Measurements from ENCODE around the gene POLR2F. TPM values are rescaled to one million over a fixed set of nuclear protein-coding genes. Genes with fewer than 3 reads are reported as not detected.

POLR2F gene
- total RNA-seq, 1 donor from 2014 or later, result 58.9 TPM

GRCh38 chr22:38017272-38017920 lies 63.9 kb downstream of the POLR2F start:
- no peak for TF ChIP-seq CTCF (IDR thresholded peaks at IDR 0.05; ENCODE audit: unreplicated experiment)
- Mint-ChIP-seq H3K27ac (ENCODE audit: unreplicated experiment) (no peak overlapping the region), H3K27me3 (ENCODE audit: unreplicated experiment) (peaks cover 5% of the 10 kb centered on the region), H3K4me1 (ENCODE audit: unreplicated experiment) (peaks cover 7% of the 10 kb centered on the region), H3K9me3 (ENCODE audit: unreplicated experiment) (no peaks in the 10 kb centered on the region), H3K4me3 (ENCODE audit: unreplicated experiment) (no peak overlapping the region), H3K36me3 (ENCODE audit: low read depth, unreplicated experiment) (peaks cover 3% of the 10 kb centered on the region)
- no peak for DNase-seq (ENCODE audit: low spot score)

- H3K4me3 Mint-ChIP-seq (ENCODE audit: unreplicated experiment), result no peak overlapping the region
- no peak for DNase-seq (ENCODE audit: low spot score)
- H3K36me3 Mint-ChIP-seq (ENCODE audit: low read depth, unreplicated experiment), result peaks cover 3% of the 10 kb centered on the region
- H3K27me3 Mint-ChIP-seq (ENCODE audit: unreplicated experiment), result peaks cover 5% of the 10 kb centered on the region
- TF ChIP-seq CTCF (IDR thresholded peaks at IDR 0.05; ENCODE audit: unreplicated experiment), result no peak
- peak overlapping the region; percentile 52 for H3K27ac Mint-ChIP-seq (ENCODE audit: unreplicated experiment)
- H3K9me3 Mint-ChIP-seq (ENCODE audit: unreplicated experiment), result no peaks in the 10 kb centered on the region
- H3K4me1 Mint-ChIP-seq (ENCODE audit: unreplicated experiment), result no peaks in the 10 kb centered on the region
Observed at GRCh38 chr22:38017939-38018885, 64.7 kb downstream of the POLR2F start.

Small RNA genes lying within 50 kb of the gene (microRNA-seq; reads per million reads assigned to microRNA genes)
- gene MIR4534 (ENCODE audit: unreplicated experiment) (not detected), gene MIR6820 (ENCODE audit: unreplicated experiment) (2.4 reads per million, percentile 34 among the genes with 10 or more reads in this experiment)

Other genes with a start within 250 kb of the POLR2F start
- gene GCAT, start 145.8 kb upstream of the POLR2F start, total RNA-seq (ENCODE audit: unreplicated experiment), result 4.1 TPM
- not detected for gene GALR3, start 130.3 kb upstream of the POLR2F start, total RNA-seq (ENCODE audit: unreplicated experiment)
- gene ANKRD54, start 109.4 kb upstream of the POLR2F start, total RNA-seq (ENCODE audit: unreplicated experiment), result 14.4 TPM
- 732 TPM for gene EIF3L, start 104.3 kb upstream of the POLR2F start, total RNA-seq (ENCODE audit: unreplicated experiment)
- 124 TPM for gene MICALL1, start 47.4 kb upstream of the POLR2F start, total RNA-seq (ENCODE audit: unreplicated experiment)
- gene C22orf23, start 98 bp upstream of the POLR2F start, total RNA-seq (ENCODE audit: unreplicated experiment), result 0.54 TPM
- gene SOX10, start 30.9 kb downstream of the POLR2F start, total RNA-seq (ENCODE audit: unreplicated experiment), result 0.08 TPM
- 24.1 TPM for gene PICK1, start 103.7 kb downstream of the POLR2F start, total RNA-seq (ENCODE audit: unreplicated experiment)
- not detected for gene SLC16A8, start 130.5 kb downstream of the POLR2F start, total RNA-seq (ENCODE audit: unreplicated experiment)
- gene BAIAP2L2, start 157.0 kb downstream of the POLR2F start, total RNA-seq (ENCODE audit: unreplicated experiment), result 0.77 TPM
- gene PLA2G6, start 228.1 kb downstream of the POLR2F start, total RNA-seq (ENCODE audit: unreplicated experiment), result 22.5 TPM
- gene MAFF, start 248.3 kb downstream of the POLR2F start, total RNA-seq (ENCODE audit: unreplicated experiment), result 3.5 TPM